H1 (cell line): ENCODE data around the gene TSPAN33. TPM values are rescaled to one million over a fixed set of nuclear protein-coding genes. Genes with fewer than 3 reads are reported as not detected.

ENCODE experiments used
- BACH1 ChIP-seq: IDR thresholded peaks from 2 replicates; pipeline ENCODE4 v1.6.1; 2012; ENCODE audit warnings: low read length, improper control_type of control experiment
- MAX ChIP-seq: IDR thresholded peaks from 2 replicates; pipeline ENCODE4 v1.6.1; 2012; ENCODE audit warnings: inconsistent platforms
- RFX5 ChIP-seq: IDR thresholded peaks from 2 replicates; pipeline ENCODE4 v1.6.1; 2011; ENCODE audit warnings: low read depth, low read length, improper control_type of control experiment, borderline replicate concordance
- polyA plus RNA-seq, 7 experiments: library from polyadenylated mRNA; depleted of rRNA in 3 of 7; stranded (reverse) in 5 of 7; unstranded in 2 of 7; fragments of >200 nt in 5 of 7; fragments of 200-250 nt in 2 of 7; gene quantifications; 1 replicate in 5 of 7; 2 replicates in 1 of 7; 4 replicates in 1 of 7; pipeline versions ENCODE4 v1.2.1 to v1.2.3, GENCODE V29; 2011 to 2013; ENCODE audit warnings: missing spikeins in 2 of 7, mixed read lengths in 2 of 7
- total RNA-seq: library from RNA; stranded (reverse); fragmentation: NEBNext Ultra II Directional; extraction: Animal tissue kit (Norgen Biotek cat#: 25700); gene quantifications from 2 replicates; pipeline ENCODE4 v1.2.1, GENCODE V29; 2021
- TF ChIP-seq, protein P1 (sequence below): fragments of 300-600 bp; sonication (generic); IDR thresholded peaks from 2 replicates; pipeline ENCODE4 v1.7.1; 2012; ENCODE audit warnings: low read length, moderate library complexity, mild to moderate bottlenecking, inconsistent platforms; ENCODE audit not compliant: insufficient replicate concordance

The TSPAN33 gene
- total and polyA plus RNA-seq, 2 of the 8 experiments (the other 6 are each of a cell fraction or from before 2014, with no cell fraction given): 42.8 to 47.1 TPM

DNA sequence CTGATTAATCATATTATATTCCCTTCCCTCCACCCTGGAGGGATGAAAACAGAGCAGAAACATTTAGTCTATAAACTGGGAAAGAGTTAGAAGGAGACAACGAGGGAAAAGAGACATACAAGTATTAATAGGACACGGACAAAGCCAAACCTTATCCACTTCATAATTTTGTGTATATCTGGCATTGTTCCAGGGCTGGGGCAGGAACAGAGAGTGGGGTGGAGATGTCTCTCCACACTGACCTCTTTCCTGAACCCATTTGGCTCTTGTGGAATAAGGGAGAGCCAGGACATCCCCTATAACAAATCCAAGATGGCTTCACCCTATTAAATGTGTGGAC is 43.7 kb upstream of the TSPAN33 start (continued):
- TF ChIP-seq, protein P1, sequence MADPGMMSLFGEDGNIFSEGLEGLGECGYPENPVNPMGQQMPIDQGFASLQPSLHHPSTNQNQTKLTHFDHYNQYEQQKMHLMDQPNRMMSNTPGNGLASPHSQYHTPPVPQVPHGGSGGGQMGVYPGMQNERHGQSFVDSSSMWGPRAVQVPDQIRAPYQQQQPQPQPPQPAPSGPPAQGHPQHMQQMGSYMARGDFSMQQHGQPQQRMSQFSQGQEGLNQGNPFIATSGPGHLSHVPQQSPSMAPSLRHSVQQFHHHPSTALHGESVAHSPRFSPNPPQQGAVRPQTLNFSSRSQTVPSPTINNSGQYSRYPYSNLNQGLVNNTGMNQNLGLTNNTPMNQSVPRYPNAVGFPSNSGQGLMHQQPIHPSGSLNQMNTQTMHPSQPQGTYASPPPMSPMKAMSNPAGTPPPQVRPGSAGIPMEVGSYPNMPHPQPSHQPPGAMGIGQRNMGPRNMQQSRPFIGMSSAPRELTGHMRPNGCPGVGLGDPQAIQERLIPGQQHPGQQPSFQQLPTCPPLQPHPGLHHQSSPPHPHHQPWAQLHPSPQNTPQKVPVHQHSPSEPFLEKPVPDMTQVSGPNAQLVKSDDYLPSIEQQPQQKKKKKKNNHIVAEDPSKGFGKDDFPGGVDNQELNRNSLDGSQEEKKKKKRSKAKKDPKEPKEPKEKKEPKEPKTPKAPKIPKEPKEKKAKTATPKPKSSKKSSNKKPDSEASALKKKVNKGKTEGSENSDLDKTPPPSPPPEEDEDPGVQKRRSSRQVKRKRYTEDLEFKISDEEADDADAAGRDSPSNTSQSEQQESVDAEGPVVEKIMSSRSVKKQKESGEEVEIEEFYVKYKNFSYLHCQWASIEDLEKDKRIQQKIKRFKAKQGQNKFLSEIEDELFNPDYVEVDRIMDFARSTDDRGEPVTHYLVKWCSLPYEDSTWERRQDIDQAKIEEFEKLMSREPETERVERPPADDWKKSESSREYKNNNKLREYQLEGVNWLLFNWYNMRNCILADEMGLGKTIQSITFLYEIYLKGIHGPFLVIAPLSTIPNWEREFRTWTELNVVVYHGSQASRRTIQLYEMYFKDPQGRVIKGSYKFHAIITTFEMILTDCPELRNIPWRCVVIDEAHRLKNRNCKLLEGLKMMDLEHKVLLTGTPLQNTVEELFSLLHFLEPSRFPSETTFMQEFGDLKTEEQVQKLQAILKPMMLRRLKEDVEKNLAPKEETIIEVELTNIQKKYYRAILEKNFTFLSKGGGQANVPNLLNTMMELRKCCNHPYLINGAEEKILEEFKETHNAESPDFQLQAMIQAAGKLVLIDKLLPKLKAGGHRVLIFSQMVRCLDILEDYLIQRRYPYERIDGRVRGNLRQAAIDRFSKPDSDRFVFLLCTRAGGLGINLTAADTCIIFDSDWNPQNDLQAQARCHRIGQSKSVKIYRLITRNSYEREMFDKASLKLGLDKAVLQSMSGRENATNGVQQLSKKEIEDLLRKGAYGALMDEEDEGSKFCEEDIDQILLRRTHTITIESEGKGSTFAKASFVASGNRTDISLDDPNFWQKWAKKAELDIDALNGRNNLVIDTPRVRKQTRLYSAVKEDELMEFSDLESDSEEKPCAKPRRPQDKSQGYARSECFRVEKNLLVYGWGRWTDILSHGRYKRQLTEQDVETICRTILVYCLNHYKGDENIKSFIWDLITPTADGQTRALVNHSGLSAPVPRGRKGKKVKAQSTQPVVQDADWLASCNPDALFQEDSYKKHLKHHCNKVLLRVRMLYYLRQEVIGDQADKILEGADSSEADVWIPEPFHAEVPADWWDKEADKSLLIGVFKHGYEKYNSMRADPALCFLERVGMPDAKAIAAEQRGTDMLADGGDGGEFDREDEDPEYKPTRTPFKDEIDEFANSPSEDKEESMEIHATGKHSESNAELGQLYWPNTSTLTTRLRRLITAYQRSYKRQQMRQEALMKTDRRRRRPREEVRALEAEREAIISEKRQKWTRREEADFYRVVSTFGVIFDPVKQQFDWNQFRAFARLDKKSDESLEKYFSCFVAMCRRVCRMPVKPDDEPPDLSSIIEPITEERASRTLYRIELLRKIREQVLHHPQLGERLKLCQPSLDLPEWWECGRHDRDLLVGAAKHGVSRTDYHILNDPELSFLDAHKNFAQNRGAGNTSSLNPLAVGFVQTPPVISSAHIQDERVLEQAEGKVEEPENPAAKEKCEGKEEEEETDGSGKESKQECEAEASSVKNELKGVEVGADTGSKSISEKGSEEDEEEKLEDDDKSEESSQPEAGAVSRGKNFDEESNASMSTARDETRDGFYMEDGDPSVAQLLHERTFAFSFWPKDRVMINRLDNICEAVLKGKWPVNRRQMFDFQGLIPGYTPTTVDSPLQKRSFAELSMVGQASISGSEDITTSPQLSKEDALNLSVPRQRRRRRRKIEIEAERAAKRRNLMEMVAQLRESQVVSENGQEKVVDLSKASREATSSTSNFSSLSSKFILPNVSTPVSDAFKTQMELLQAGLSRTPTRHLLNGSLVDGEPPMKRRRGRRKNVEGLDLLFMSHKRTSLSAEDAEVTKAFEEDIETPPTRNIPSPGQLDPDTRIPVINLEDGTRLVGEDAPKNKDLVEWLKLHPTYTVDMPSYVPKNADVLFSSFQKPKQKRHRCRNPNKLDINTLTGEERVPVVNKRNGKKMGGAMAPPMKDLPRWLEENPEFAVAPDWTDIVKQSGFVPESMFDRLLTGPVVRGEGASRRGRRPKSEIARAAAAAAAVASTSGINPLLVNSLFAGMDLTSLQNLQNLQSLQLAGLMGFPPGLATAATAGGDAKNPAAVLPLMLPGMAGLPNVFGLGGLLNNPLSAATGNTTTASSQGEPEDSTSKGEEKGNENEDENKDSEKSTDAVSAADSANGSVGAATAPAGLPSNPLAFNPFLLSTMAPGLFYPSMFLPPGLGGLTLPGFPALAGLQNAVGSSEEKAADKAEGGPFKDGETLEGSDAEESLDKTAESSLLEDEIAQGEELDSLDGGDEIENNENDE: no peak
- TF ChIP-seq BACH1: no peak
- TF ChIP-seq RFX5: no peak
- no peak for TF ChIP-seq MAX
